Inferior parietal cortex (tissue), 1 donor: Measurements from ENCODE around the gene ITPR1.

Experiments used
- DNase-seq: peaks from one replicate; pipeline ENCODE4 v3.0.0-alpha.2; 2016; ENCODE audit errors: extremely low spot score

The ITPR1 gene

DNA sequence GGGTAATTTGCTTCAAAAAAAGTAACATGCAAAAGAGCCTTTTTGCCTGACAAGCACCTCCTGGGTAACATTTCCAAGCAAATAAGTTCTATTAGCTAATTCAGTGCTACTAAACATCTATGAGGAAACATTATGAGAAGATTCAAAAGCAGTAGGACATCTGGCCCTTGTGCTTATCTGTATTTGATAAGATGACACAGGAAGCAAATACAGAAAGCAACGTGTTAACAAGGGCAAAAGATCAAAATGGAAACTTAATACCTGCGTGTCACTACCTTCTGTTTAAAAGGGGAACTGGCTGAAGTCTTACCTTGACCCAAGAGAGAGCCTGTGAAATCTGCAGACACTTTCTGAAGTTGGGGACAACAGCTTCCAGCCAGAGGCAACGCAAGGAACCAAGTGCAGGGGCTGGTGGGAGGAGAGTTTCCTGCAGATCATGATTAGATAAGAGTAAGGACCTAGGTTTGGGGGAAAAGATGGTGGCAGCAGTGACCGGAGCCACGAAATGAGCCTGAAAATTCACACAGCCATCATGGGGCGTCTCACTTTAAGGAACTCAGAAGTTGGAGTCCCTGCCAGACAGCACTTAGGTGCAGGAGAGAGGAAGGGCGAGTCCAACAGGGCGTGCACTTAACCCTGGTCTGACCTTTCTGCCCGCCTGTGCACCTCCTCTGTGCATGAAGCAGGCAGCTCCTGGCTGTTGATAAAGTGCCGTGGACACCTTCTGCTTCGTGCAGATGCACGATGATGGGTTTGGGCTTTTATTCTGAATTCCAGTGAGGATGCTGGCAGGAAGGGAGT lies 332.5 kb downstream of the ITPR1 start:
- DNase-seq, result no peak

DNA sequence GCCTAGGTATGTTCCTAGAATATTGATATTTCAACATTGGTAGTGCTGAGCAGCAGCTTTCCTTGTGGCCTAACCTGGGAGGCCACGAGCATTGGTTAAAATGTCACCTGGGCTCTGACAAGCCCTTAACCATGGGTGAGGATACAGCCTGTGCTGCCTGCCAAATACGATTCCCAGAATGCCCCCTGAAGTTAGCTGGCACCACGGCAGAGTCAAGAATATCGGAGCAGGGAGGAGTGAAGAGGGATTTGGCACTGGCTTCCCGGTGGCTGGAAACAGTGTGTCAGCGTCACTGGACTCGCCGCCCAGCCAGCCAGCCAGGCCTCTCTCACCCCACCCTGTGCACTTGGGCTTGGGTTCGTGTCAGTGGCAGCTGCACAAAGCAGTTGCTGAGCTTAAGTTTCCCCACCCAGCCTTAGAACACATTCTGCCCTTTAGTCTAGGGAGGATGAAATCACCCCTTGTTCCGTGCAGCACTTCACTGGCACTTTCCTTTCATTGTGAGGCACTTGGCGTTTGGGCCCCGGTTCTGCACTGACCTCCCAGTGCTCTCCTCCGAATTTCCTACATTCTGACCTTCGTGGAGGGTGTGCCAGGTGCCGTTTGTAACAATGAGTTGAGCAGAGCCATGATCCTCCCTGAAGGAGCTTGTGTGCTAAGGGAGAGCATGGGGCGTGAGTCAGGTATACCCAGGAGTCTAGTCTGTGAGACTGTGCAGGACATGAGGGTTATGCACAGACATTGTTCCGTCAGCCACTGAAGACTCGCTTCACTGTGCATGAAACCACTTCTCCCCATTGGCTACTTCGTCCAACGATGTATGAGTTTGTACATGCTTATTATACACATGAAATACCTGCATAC lies 333.3 kb downstream of the ITPR1 start:
- no peak for DNase-seq

DNA sequence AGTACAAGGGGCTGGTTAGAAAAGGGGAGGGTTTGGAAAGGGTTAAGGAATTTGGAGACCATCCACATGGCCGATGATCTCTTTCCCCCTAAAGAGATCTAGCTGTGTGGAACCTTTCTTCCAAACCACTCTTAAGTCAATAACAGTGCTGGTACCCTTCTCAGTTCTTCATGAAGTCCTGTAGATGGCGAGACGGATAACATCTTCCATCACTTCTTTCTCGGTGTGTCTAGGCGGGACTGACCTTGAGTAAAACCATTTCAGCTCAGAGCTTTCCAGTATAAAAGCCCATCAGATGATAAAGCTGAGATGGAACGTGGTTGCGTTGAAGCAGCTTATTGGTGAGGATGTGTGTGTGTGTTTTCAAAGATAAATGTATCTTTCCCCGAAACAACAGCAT lies 334.6 kb downstream of the ITPR1 start:
- no peak for DNase-seq

DNA sequence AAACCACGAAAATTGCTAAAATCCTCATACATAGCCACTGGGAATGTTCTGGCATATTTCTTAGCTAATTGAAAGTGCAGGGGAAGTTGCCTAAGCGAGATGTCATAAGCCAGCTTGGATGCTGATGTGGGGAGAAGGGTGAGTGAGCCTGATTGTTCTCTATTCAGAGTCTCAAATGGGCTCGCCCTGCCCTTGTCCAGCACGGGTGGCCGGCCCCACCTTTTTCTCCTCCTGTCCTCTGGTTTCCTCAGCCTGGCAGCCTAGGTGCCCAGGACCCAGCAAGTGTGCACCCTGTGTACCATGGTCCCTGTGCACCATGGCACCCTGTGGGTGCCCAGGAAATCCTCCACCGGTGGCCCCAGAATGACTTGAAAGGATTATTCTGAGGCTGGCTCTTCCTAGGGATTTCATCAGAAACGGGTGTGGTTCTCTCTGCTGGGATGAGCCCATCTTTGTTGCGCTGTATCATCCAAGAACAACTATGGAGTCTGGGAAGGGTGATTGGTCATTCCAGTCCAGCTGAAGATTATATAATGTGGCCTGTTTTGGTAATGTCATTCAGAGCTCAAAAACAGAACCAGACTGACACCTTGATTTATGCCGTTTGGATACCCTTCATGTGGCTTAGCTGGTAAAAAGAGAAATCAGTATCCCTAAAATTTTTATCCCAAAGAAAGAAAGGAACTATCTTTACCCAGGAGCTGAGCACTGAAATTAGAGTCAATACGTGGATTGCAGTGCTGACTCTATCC lies 335.3 kb downstream of the ITPR1 start:
- DNase-seq, result no peak

DNA sequence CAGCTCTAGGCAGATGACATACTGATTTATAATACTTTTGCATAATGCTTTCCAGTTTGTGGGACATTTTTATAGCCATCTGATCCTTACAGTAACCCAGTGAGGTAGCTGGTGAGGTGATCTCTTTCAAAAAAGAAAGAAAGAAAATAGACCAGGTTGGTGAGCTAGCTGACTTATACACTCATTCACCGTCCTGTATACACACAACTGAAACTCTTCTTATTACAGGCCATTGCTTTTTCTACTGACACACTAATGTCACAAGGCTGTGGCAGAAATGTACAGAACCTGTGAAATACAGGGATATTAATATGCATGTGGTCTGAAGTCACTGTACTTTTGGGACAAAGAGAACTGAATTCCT lies 335.9 kb downstream of the ITPR1 start:
- no peak for DNase-seq

DNA sequence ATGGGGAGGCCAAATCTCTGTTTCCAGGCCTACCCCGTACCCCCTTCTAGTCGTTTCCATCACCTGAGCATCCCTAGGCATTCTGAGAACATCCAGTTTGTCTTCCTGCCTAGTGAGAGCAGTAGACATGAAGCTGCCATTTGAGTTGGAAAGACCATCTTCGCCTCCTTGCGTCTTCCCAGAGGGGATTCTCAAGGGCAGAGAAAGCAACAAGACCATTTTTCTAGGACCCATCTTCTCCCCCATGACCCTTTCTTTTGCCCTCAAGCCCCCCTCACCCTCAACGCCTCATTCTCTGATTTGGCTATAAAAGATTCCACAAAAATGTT lies 337.4 kb downstream of the ITPR1 start:
- no peak for DNase-seq

DNA sequence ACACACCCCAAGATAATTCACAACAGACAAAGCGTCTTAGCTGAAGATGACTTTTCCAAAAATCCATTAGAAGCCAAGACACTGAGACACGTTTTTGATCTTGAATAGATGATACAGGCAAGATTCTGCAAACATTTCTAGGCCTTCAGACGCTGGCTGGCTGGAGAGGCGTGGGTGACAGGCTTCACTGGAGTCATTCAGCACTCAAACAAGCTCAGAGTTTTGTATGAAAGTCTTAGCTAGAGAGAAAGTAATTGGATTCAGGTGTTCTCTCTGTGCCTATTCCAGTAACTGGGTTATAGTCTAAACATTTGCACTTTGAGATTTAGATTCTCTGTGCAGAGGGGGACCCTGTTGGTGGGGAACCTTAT lies 338.4 kb downstream of the ITPR1 start:
- no peak for DNase-seq

DNA sequence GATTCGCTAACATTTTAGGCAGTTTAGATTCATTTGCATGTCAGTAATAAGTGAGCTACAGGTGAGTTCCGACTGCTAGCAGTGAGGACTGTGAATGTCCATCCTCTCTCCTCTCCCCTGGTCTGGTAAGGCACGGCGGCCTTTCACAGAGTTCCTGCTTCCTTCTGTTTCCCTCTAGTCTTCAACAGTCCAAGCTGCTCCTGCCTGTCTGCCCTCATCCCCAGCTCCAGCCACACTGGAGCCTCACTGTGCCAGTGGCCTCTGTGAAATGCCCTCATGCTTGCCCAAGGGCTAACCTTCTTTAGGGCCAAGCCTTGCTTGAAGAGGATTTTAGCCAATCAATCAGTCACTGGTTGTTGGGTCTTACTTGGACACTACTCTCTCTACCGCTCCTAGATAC lies 340.3 kb downstream of the ITPR1 start:
- no peak for DNase-seq

DNA sequence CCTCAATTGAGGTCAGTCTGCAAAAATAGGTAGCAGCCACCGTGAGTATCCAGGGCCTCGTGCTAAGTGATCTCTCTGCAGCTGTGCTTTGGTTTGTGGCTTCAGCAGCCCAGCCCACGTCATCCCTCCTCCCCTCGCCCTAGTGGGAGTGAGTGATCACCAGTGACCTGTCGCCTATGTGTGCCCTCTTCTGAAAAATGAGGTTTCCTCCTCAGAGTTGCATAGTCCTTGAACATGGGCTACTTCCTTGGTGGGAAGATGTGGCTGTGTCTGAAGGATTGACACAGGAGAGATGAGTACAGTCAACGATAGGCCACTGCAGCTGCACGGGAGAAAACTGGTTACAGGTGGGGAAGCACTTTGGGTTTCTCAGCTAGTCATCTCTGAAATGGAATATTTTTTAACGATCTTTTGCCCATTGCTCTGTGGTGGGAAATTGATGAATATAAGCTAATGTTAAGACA lies 341.3 kb downstream of the ITPR1 start:
- no peak for DNase-seq

DNA sequence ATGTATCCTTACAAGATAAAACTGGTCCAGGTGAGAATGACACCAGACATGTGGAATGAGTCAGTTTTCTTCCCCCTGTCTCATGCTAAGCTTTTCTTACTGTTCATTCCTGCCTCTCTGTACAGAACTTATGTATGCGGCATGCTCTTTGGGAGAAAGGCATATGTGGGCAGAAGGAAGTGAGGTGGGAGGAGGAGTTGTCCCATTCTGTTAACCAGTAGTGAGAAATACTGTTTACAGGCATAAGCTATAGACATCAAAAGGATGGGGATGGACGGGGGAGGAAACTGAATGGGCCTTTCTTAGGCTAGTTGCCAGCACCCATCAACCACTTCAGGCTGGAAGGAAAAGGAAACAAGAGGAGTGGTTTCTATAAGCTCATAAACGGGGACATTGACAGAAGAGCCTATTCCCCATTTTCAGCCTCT lies 342.5 kb downstream of the ITPR1 start:
- DNase-seq, result no peak

DNA sequence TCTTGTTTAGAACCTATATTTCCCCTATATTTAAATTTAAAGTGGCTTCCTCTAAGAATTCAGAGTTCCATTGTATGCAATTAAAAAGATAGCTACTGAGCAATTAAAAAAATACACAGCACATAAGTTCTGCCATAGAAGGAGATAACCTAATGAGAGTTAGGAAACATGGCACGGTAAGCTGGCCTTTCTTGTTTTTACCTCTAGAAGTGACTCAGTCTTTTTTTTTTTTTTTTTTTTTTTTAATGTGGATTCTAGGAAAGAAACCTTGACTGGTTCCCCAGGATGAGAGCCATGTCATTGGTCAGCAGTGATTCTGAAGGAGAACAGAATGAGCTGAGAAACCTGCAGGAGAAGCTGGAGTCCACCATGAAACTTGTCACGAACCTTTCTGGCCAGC lies 343.4 kb downstream of the ITPR1 start:
- DNase-seq, result no peak

DNA sequence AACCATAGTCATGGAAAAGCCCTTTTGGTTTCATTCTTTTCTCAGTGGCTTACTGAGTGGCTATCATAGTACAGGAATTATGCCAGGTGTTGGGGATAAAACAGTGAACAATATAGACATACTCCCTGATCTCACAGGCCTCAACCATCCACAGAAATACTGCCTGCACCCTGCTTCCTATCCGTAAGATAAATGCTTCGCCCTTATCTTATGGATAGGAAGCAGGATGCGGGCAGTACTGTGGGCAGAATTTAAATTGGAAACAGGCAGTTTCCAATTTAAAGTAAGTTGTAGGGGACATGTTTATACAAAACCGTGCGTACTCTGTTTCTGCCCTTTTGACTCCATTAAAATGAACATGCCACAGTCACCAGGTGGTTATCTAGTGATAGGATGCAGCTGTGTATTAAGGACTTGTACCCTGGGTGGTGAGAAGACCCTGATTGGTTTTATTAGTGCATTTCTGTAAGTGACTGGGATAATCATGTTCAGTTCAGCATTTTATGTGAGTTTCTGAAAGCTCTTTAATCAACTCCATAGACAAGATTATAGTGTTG lies 344.3 kb downstream of the ITPR1 start:
- DNase-seq, result no peak

DNA sequence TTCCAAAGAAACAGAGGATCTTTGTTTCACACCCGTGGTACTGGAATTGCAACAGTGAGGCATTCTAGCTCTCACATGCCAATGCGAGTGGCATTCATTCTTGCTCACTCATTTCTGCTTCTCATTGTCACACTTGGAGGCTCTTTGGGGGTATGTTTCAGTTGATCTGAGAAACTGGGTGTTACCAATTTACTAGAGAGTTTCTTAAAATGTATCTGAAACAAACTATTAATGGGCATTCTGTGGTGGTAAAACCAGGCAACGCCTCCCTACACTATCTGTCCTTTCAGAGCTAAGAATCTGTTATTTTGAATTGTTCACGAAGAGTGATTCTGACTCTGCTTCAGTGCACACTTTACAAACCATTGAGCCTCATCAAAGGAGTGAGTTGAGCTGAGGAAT lies 345.5 kb downstream of the ITPR1 start:
- DNase-seq, result no peak

DNA sequence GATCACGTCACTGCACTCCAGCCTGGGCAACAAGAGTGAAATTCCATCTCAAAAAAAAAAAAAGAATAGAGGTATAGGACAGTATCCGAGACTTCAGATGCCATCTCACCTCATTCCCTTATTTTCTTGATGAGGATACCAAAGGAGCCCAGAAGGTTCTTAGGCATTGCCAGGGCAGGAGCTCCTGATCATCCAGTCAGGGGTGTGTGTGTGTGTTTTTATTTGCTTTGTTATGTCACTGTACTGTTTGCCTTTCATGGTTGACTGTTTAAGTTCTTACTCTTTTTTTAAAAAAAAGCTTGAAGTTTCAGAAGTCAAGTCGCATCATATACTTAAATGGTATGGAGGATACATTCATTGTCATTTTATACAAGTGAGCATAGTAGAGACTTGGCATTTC lies 346.1 kb downstream of the ITPR1 start:
- DNase-seq, result no peak

DNA sequence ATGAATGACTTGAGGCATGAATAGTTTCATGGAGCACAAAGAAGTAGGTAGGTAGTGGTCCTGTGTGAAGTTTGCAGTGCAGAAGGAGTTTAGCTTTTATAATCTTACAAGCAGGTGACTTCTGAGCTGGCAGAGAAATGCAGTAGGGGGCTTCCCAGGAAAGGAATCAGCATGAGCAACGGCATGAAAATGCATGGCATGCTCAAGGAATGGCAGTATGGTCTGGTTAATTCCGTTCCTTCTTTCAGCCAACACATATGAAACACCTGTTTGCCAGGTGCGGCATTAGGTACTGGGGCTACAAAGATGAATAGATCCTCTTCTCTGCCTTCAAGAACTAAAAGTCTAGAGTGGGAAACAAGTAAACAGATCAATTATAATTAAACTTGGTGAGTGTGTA lies 348.1 kb downstream of the ITPR1 start:
- DNase-seq, result no peak

DNA sequence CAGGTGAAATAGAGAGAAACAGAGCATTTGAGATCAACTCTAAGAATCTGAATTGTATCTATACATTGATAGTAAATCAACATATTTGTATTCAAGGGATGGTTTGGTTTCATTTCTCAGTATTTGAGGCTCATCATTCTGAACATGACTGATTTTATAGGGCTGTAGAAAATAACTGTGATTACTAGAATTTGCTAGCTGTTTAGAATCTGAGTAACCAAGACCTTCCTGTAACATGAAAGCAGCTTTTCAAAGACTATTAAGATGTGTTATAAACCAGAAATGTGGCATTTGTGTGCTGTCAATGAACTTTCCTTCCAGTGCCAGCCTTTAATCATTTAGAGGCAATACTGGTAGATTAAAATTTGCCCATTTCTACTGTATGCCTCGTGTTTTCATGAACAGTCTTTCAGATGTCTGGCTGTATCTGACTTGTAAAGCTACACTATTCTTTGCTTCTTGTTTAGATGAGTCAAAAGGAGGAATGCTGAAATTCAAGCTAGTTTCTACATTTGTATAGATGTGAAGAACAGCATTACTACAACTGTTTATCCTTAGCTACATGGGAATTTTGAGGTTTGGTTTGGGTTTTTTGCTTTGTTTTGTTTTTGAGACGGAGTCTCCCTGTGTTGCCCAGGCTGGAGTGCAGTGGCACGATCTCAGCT lies 348.8 kb downstream of the ITPR1 start:
- DNase-seq, result no peak

DNA sequence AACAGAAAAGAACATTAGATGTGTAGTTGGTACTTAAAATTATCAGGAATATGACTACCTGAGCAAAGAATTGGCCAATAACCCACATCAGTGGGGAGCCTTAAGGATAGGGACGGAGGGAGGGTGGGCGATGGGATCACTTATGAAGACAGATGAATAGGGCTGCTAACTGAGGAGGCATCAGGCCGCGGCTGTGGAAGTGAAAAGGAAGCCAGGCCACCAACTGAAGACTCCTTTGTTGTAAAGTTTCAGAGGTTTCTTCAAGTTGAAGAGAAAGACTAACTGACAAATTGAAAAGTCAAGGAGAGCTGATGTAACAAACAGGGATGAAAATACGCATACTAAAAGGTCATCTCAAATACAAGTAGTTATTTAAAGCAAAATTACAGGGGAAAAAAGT lies 350.5 kb downstream of the ITPR1 start:
- DNase-seq, result no peak

DNA sequence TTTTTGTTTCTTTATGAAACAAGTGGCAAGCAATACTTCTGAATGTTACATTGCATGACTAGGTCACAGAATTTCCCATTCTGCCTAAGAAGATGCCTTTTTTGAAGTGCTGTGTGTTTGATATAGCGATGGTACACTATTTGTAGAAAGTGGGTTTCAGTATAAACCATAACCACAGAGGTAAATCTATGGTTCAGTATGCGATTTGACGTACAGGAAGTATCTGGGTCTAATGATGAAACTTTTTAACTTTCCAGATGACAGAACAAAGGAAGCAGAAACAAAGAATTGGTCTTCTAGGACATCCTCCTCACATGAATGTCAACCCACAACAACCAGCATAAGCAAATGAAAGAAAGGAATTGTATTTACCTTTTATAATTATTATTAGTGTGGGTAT lies 352.7 kb downstream of the ITPR1 start:
- no peak for DNase-seq

DNA sequence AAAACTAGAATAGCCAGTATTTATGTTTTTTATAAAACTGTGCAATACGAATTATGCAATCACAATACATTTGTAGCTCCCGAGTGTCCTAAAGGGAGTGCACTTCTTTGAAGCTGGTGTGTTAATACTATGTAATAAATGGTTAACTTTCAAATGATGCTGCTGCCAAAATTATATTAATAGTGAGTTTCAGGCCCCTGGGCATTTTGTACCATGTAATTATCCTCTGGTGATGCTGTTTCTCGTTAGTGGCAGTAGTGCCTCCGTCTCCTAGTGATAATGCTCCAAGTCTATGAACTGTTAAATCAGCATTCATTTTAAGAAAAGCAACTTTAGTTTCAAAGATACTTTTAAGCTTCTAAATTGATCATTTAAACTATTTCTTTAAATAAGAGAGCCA lies 353.4 kb downstream of the ITPR1 start:
- DNase-seq, result no peak

DNA sequence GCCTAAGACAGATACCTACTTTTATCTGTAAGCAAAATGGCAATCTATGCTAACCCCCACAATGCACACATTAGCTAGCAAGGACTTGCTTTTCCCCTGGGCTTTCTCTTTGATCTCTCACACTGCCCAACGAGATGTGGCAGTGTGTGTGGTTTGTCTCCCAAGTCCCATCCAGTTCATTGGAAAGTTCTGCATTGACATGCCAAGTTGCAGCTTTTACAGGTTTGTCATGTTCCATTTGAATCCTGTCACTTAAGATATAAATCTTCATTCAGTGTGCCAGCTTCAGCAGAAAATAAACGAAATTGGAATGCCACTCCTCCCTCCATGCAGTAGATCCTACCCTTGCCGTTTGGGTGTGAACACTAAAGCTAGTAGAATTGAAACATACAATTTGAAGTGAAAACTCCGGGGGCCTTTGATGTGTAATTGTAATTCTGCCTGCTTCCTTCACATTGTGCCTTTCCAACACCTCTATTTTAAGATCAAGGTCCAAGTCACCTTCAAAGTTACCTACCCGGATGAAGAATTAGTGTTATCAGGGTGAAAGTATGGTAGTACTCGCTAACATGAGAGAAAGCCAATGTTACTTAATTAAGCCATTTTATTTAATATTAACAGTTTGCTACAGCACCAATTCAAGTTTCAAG lies 355.2 kb downstream of the ITPR1 start:
- DNase-seq, result no peak

DNA sequence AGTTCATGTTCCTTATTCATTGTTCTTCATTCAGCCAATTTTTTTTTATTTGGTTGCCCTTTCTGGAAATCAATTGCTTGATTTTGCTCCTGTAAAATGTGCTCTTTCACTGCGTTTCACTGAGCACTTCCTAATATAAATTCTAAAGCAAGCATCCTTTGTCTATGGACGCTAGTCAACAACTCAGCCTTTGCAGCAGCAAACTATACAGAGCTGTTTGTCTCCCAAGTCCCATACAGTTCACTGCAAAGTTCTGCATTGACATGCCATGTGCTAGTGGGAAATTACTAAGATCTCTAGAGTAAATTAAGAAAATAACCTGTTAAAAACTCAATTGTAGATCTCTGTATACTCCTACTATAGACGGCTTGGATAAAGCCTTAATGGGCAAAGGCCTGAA lies 356.0 kb downstream of the ITPR1 start:
- DNase-seq, result no peak
